SK-N-DZ (cell line): ENCODE measurements around the gene FBXW8.

ENCODE experiments used
- DNase-seq: peaks from one replicate; pipeline ENCODE4 v3.0.0-alpha.2; 2015; ENCODE audit warnings: low spot score

Gene FBXW8

DNA sequence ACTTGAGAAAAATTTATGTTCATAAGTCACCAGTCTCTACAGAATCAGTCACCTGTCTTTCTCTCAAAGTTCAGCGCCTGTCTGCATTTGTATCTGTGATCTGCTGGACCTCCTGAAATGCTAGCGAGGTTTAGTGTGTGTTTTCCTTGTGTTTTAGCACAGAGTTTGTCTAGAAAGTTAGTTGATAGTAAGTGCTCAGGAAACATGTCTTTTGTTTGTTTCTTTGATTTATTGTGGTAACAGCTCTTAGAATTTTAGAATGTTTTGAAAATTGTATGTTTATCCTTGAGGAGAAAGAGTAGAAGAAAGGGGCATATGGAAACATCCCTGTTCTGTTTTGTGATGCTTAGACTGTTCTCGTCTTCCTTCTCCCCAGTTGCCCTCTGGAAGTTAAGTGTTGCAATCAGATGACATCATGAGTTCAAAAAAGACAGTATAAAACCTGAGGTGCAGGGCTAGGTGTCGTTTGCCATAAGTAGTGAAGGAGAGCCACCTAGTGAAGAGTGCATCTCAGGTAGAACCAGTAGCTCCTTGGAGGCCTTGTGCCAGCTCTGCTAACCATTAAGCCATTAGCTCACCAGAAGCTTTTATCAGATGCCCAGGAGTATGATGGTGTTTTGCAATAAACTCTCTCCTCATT, 44.8 kb downstream of the FBXW8 start:
- DNase-seq: peak; percentile 40

DNA sequence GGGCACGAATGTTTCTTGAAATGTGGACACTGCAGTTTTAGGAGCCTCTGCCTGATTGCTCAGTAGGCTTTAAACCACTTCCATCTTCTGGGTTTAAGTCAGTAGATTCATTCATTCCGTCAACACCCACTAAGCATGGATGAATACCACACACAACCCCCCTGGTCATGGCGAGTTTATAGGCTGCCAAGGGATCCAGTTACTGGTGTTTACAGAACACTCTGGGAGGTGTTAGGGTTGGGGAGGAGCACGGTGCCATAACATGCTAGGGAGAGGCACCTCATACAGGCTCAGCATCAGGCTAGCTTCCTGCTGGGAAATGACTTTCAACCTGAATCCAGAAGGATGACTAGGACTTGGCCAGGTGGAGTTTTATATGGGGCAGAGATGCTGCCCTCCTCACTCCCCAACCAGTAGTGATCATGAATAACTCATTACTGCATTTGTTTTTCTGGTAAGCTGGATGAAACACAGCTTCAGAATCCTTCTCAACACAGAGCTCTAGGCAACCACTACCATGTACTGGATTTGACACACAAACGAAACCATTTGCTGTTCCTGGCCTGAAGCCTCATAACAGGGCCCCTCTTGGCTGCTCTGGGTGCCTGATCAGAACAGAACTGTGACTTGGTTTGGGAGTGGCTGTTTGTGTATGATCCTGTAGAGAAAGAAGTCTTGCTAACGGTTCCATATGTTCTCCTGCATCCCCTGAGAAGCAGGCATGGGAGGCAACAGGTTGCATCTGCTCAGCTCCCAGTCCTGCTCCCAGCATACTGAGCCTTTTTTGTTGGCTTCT, 47.9 kb downstream of the FBXW8 start:
- no peak for DNase-seq

DNA sequence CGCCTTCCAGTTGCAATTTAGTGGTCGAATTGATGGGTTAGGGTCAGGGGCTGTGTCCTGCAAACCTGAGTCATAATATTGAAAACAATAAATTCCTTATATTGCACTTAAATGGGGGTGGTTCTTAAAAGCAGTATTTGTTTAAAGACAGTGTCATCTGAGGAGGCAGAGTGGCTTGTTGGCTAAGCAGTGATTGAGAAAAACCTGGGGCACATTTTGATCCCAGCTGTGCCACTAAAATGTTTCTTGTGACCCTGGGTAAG, 48.4 kb downstream of the FBXW8 start:
- DNase-seq: no peak

- peak; percentile 94 for DNase-seq
These were observed 49.2 kb downstream of the FBXW8 start for GRCh38 chr12:116959845-116960514.

GRCh38 chr12:116962197-116962596, 51.4 kb downstream of the FBXW8 start:
- DNase-seq: no peak

DNA sequence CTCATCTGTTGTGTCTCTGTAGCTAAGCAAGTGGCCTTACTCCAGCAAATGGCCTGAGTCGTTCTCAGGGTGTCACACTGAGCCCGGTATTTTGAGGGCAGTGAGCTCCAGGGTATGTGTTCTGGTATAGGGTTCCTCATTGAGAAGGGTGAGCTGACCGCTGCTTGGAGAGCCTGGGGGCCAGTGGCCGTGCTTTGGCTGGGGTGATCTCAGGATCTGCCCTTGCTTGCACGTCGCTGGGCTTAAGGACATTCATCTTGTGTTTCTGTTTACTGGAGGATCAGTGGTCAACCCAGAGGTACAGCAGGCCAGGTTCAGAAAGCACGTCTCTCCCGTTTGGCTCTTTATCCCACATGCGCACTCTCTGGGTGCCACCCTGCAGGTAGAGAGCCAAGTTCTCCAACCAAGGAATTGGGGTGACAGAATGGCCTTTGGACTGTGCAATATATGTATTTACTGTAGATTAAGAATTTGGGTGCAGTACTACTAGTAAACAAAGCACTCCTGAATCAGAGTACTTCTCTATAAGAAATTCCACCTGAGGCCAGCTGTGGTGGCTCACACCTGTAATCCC, 52.1 kb downstream of the FBXW8 start:
- no peak for DNase-seq

DNA sequence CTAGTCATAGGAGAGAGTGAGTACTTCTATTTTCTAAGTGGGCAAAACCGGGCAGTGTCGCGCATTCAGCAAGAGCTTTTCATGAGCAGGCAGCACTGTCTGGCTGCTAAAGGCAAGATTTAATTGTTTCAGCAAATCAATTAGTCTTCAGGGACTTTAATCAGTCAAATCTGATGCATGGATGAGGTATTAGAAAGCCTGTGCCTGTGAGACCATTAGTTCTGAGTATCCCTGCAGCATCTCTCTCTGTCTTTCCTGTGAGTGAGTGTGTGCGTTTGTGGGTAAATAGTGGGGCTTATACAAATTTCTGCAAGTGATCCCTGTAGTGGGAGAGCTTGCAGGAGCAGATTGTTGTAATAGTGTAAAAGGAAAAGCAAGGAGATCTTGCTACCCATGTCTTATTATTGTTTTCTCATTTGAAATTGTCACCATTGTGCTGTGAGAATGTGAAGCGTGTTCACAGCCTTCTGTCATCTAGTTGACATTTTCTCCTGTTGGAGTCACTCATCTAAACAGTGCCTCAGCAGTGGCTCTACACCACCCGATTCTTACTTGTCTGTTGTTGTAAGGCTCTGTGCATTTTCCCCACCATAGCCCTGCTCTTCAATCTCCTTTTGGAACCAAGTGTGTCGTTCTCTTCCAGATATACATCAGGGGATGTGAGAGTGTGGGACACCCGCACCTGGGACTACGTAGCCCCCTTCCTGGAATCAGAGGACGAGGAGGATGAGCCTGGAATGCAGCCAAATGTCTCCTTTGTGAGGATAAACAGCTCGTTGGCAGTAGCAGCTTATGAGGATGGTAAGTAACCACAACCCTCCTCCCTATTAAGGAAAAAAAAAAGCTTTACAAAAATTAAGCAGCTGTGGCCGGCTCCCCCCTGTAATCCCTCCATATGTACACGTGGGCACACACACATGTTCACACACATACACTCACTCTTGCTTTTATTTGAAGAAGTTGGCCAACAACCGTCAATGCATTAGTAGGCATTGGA, 53.6 kb downstream of the FBXW8 start:
- DNase-seq: peak; percentile 33

- DNase-seq: no peak
These were observed 58.2 kb downstream of the FBXW8 start for GRCh38 chr12:116968986-116969385.

GRCh38 chr12:116969615-116970585, 59.1 kb downstream of the FBXW8 start:
- peak; percentile 70 for DNase-seq

GRCh38 chr12:116971222-116971621, 60.5 kb downstream of the FBXW8 start:
- no peak for DNase-seq

GRCh38 chr12:116975779-116976393, 65.1 kb downstream of the FBXW8 start:
- DNase-seq: no peak

DNA sequence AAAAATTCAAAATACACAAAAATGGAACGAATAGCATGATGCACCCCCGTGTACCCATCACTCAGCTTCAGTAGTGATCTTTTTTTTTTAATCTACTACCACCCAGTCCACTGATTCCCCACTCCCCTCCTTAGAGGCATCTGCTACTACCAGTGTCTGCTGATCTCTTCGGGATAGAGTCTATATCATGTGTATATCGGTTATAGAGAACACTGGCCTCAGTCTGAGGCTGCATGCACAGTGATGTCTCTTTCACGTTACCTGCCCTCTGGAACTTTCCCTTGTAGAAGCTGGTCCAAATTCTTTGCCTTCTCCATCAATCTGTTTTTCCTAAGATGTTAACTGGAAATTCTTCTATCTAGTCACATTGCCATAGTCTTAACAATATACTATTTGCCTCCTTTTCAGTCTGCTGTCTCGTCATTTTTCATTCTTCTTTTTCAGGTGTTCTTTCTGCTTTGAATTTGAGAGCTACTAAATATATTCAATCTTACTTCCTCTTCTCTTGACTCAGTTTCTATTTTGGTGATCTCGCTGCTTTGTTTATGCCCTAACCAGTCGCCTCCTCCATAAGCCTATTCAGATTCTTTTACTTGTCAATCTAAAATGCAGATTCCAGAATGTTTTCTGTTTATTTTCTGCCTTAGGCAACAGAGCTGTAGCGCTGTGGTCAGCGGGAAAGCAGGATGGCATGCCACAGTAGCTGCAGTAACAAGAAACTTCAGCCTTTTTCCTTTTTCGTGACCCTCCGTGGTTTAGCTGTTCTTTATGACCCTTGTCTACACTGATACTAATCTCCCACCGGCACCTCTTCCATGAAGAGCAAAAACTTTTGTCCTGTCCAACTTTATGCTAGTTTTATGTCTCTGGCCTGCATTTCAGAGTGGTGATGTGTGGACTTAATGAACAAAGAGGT, 67.0 kb downstream of the FBXW8 start:
- DNase-seq: no peak

GRCh38 chr12:116978791-116979508, 68.2 kb downstream of the FBXW8 start:
- peak; percentile 32 for DNase-seq

- DNase-seq: no peak
These were observed 69.3 kb downstream of the FBXW8 start for GRCh38 chr12:116980083-116980482.

GRCh38 chr12:116982791-116983411, 72.2 kb downstream of the FBXW8 start:
- no peak for DNase-seq

GRCh38 chr12:116984098-116984497, 73.3 kb downstream of the FBXW8 start:
- no peak for DNase-seq

- DNase-seq: no peak
These were observed 79.6 kb downstream of the FBXW8 start for GRCh38 chr12:116990329-116990728.
